CD4-positive, CD25-positive, alpha-beta regulatory T cell (primary cell): ENCODE results near the gene ITGB6. TPM values are rescaled to one million over a fixed set of nuclear protein-coding genes. Genes with fewer than 3 reads are reported as not detected.
"Not testable (repeated sequence)": the region's sequence is repeated elsewhere in the genome, so short reads cannot be mapped to it uniquely, and the experiment has no call there.

Experiments used
- ATAC-seq, 2 donors: fragments of 150-1000 bp; cut with Tn5 transposase; one replicate each; pipeline ENCODE4 v1.10.0; 2021; ENCODE audit warnings: low read depth in 2 of 2, moderate number of reproducible peaks in 2 of 2, moderate library complexity in 1 of 2
- DNase-seq, 3 donors: peaks; one replicate each; pipeline versions ENCODE4 v3.0.0 to v3.0.0-alpha.2; 2012 to 2022; ENCODE audit warnings: mixed read lengths in 1 of 3
- H3K27ac ChIP-seq: one replicate; pipeline ENCODE4 v1.7.0; 2013; ENCODE audit warnings: mild to moderate bottlenecking, low read length; ENCODE audit not compliant: insufficient read depth, poor library complexity, severe bottlenecking
- H3K27me3 ChIP-seq: one replicate; pipeline ENCODE4 v1.7.0; 2013; ENCODE audit warnings: low read length; ENCODE audit not compliant: control insufficient read depth, insufficient read depth
- H3K36me3 ChIP-seq: one replicate; pipeline ENCODE4 v1.7.0; 2013; ENCODE audit warnings: mild to moderate bottlenecking, low read length, moderate library complexity; ENCODE audit not compliant: control insufficient read depth, insufficient read depth
- H3K4me1 ChIP-seq: 2 replicates; pipeline ENCODE4 v1.7.0; 2013; ENCODE audit warnings: mild to moderate bottlenecking, low read length; ENCODE audit not compliant: insufficient read depth, control insufficient read depth, poor library complexity, severe bottlenecking
- H3K4me3 ChIP-seq: one replicate; pipeline ENCODE4 v1.7.0; 2013; ENCODE audit warnings: low read depth, mild to moderate bottlenecking, low read length, moderate library complexity
- H3K9me3 ChIP-seq, 2 experiments: 1 replicate in 1 of 2; 2 replicates in 1 of 2; pipeline ENCODE4 v1.7.0; 2013; ENCODE audit warnings: low read length in 2 of 2, mild to moderate bottlenecking in 1 of 2, moderate library complexity in 1 of 2; ENCODE audit not compliant: control insufficient read depth in 2 of 2
- H3K27ac Mint-ChIP-seq, 3 donors: one replicate each; pipeline ENCODE4 v1.8.0; 2020 to 2022; ENCODE audit warnings: mild to moderate bottlenecking in 3 of 3, mixed read lengths in 3 of 3, moderate library complexity in 2 of 3
- H3K27me3 Mint-ChIP-seq: one replicate; pipeline ENCODE4 v1.8.0; 2022; ENCODE audit warnings: mild to moderate bottlenecking, mixed read lengths
- H3K36me3 Mint-ChIP-seq: one replicate; pipeline ENCODE4 v1.8.0; 2020; ENCODE audit warnings: mixed read lengths
- H3K4me1 Mint-ChIP-seq, 4 donors: one replicate each; pipeline ENCODE4 v1.8.0; 2020 to 2022; ENCODE audit warnings: mixed read lengths in 4 of 4, mild to moderate bottlenecking in 1 of 4
- H3K4me3 Mint-ChIP-seq, 4 donors: one replicate each; pipeline ENCODE4 v1.8.0; 2020 to 2022; ENCODE audit warnings: mild to moderate bottlenecking in 4 of 4, mixed read lengths in 4 of 4, moderate library complexity in 3 of 4
- H3K9me3 Mint-ChIP-seq, 7 donors: one replicate each; pipeline ENCODE4 v1.8.0; 2020 to 2022; ENCODE audit warnings: mixed read lengths in 7 of 7, mild to moderate bottlenecking in 3 of 7, moderate library complexity in 2 of 7
- polyA plus RNA-seq, 4 donors: library from polyadenylated mRNA; unstranded; fragments of 300-500 nt; fragmentation: Illumina TruSeq; gene quantifications; one replicate each; pipeline ENCODE4 v1.2.3, GENCODE V29; 2021
- total RNA-seq: library from RNA; stranded (reverse); gene quantifications from one replicate; pipeline ENCODE4 v1.2.3, GENCODE V29; 2022

The ITGB6 gene
- total and polyA plus RNA-seq, 5 donors from 2014 or later: not detected

DNA sequence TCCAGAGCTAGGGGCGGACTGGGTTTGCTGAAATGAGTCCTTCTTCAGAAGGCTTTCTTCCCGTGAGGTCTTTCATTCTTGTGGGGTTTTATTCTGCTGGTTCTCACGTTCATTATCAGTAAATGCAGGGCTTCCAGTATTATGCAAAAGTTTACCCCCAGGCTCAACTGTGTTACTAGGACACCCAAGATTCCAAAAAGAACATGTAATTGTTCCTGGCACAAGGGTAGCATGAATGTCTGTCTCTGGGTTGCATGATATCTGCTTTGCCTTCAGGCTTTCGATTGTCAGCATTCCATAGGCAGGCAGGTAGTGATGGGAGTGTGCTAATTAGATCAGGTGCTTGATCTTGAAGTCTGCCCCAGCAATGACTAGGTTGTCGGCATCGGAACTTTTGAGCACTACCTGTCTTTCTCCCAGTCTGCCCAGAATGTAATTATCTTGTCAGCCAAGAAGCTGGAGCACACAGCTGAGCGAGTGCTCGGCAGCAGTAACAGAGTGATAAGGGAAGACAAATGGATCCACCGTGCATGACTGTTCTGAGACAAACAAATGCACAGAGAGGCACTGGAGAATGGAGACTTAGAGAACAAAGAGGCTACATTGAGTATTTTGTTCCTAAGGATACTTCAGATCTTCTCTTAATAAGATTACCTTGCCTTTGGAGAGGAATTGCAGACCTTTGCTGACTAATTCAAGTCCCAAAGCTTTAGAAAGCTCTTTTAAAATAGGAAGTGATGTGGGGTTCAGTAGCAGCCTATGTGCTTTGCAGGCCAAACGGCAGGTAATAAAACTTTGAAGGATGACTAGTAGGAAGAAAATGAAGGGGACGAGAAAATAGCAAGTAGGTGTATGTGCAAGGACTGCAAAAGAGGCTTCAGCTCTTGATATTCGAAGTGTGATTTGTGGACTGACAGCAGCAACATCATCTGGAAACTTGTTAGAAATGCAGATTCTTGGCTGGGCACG lies 41.9 kb downstream of the ITGB6 start:
- Mint-ChIP-seq H3K4me3 (no peak overlapping the region), H3K27ac (no peak overlapping the region)
- ATAC-seq: no peak

DNA sequence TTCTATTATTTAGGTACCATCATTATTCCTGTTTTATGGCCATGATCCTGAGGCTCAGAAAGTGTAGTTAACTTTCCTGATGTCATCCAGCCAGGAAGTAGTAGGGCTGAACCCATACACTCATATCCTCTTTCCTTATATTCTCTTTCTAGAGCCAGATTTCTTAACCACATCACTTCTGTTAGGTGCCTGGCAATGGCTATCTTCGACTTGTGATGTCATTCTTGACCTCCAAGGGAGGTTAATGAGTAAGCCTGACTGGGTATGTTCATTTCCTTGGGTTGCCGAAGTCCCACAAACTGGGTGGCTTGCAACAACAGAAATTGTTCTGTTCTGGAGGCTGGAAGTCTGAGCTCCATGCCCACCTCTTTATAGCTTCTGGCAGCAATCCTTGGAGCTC lies 43.4 kb downstream of the ITGB6 start:
- H3K27me3 ChIP-seq: peaks cover 6% of the 10 kb centered on the region
- no peak overlapping the region for H3K4me3 ChIP-seq
- H3K36me3 ChIP-seq: no peaks in the 10 kb centered on the region
- H3K9me3 Mint-ChIP-seq: peaks cover 0 to 5% (median 0%) of the 10 kb centered on the region in 7 donors
- no peak for ATAC-seq
- no peaks in the 10 kb centered on the region for H3K4me1 ChIP-seq
- DNase-seq: no peak
- no peak overlapping the region for H3K27ac Mint-ChIP-seq
- no peak overlapping the region for H3K27ac ChIP-seq
- no peak overlapping the region for H3K4me3 Mint-ChIP-seq
- H3K27me3 Mint-ChIP-seq: peaks cover 18% of the 10 kb centered on the region
- H3K4me1 Mint-ChIP-seq: no peaks in the 10 kb centered on the region
- H3K36me3 Mint-ChIP-seq: no peaks in the 10 kb centered on the region
- H3K9me3 ChIP-seq: no peaks in the 10 kb centered on the region

More for the DNA sequence above, 41.9 kb downstream of the ITGB6 start:
- no peaks in the 10 kb centered on the region for H3K9me3 ChIP-seq
- Mint-ChIP-seq H3K9me3 (peaks cover 0 to 5% (median 0%) of the 10 kb centered on the region in 7 donors), H3K36me3 (no peaks in the 10 kb centered on the region), H3K27me3 (peaks cover 23% of the 10 kb centered on the region), H3K4me1 (no peaks in the 10 kb centered on the region)
- H3K36me3 ChIP-seq: no peaks in the 10 kb centered on the region
- H3K4me3 ChIP-seq: no peak overlapping the region
- peaks cover 4% of the 10 kb centered on the region for H3K27me3 ChIP-seq
- H3K27ac ChIP-seq: no peak overlapping the region
- H3K4me1 ChIP-seq: no peaks in the 10 kb centered on the region
- DNase-seq: no peak

DNA sequence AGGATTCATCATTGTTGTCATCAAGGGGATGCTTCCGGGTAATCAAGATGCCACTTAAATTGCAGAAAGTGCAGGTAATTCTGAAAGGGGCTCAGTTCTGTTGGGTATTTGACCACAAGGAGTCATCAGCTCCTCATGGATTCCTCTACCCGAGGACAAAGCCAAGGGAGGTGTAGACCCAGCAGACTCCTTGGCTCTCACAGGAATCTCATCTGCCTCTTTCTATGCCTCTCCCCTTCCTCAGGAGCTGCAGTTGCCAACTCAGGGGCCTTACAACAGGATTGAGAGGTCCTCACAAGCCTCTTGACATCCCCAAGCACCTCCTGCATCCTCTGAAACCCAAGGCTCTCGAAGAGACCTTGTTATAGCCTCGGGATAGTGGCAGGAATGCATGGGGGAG lies 44.0 kb downstream of the ITGB6 start:
- Histone ChIP-seq H3K9me3 (no peaks in the 10 kb centered on the region), H3K27ac (no peak overlapping the region), H3K27me3 (peaks cover 6% of the 10 kb centered on the region), H3K4me1 (no peaks in the 10 kb centered on the region), H3K4me3 (no peak overlapping the region), H3K36me3 (no peaks in the 10 kb centered on the region)
- DNase-seq: no peak
- Mint-ChIP-seq H3K4me1 (no peaks in the 10 kb centered on the region), H3K27me3 (peaks cover 18% of the 10 kb centered on the region), H3K9me3 (peaks cover 0 to 5% (median 2%) of the 10 kb centered on the region in 7 donors), H3K36me3 (no peaks in the 10 kb centered on the region), H3K4me3 (no peak overlapping the region), H3K27ac (no peak overlapping the region)
- no peak for ATAC-seq

DNA sequence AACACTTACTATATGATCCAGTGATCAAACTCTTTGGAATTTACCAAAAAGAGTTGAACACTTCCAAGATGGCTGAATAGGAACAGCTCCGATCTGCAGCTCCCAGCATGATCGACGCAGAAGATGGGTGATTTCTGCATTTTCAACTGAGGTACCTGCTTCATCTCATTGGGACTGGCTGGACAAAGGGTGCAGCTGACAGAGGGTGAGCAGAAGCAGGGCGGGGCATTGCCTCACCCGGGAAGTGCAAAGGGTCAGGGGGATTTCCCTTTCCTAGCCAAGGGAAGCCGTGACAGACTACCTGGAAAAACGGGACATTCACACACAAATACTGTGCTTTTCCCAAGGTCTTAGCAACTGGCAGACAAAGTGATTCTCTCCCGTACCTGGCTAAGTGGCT lies 51.7 kb downstream of the ITGB6 start:
- H3K4me3 Mint-ChIP-seq, H3K27ac Mint-ChIP-seq, H3K4me3 ChIP-seq, DNase-seq, H3K9me3 ChIP-seq, H3K36me3 Mint-ChIP-seq, H3K4me1 ChIP-seq, H3K36me3 ChIP-seq, H3K4me1 Mint-ChIP-seq, H3K27me3 ChIP-seq, H3K9me3 Mint-ChIP-seq, ATAC-seq, H3K27ac ChIP-seq: not testable (repeated sequence)
- peaks cover 16% of the 10 kb centered on the region for H3K27me3 Mint-ChIP-seq

DNA sequence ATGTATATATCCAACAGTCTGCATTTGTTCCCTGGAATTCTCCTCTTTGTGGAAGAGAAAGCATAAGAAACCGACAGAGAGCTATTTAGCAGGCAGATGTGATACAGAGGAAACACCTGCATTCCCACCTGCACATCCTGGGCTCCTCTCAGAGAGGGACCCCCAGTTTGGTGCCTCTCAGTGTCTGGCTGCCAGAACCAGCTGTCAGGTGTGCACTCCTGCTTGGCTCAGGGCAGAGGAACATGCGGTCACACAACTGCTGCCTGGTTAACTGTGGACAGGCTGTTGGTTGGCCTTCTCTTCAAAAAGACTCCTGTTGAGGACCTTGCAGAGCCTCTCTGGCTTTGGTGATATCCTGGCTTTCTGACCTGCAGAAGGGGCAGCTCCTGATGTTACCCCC lies 54.6 kb downstream of the ITGB6 start:
- H3K27ac Mint-ChIP-seq: no peak overlapping the region
- Histone ChIP-seq H3K36me3 (no peaks in the 10 kb centered on the region), H3K27me3 (peaks cover 6% of the 10 kb centered on the region), H3K4me1 (no peaks in the 10 kb centered on the region), H3K27ac (no peak overlapping the region), H3K4me3 (no peak overlapping the region), H3K9me3 (no peaks in the 10 kb centered on the region)
- no peak overlapping the region for H3K4me3 Mint-ChIP-seq
- no peaks in the 10 kb centered on the region for H3K4me1 Mint-ChIP-seq
- peaks cover 0 to 3% (median 0%) of the 10 kb centered on the region in 7 donors for H3K9me3 Mint-ChIP-seq
- DNase-seq (no peak), ATAC-seq (no peak)
- H3K27me3 Mint-ChIP-seq: peaks cover 21% of the 10 kb centered on the region
- no peaks in the 10 kb centered on the region for H3K36me3 Mint-ChIP-seq

DNA sequence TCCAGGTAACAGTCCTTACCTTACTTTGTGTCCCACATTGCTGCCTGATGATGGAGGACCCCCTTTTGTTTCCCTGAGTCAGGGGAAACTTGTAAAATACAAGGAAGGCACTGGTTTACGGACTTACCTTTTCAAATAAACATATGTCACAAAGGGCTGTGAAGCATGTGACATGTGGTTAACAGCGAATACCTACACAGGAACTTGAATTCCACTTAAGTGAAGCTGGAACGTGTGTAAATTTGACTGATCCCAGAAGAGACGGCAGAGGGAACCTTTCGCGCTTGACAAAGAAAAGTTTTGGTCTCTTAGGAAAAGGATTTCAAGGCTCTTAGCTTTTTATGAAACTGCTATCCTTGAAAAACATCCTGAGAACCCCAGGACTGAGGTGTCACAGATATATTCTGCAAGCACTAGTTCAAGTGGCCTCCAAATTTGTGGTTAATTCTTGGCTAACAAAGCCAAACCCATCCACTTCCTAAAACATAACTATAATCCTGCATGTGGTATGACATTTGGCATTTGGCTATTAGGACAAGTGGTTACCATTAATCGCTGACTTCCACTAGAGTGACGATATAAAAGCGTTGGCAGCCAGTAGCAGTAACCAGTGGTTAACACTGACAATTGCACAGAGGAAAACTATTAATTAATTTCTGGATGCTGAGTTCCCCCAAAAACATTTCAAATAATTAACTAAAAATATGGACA lies 55.6 kb downstream of the ITGB6 start:
- no peaks in the 10 kb centered on the region for H3K4me1 Mint-ChIP-seq
- no peaks in the 10 kb centered on the region for H3K4me1 ChIP-seq
- H3K27me3 ChIP-seq: peaks cover 6% of the 10 kb centered on the region
- no peak overlapping the region for H3K4me3 ChIP-seq
- H3K9me3 ChIP-seq: no peaks in the 10 kb centered on the region
- H3K27ac ChIP-seq: no peak overlapping the region
- ATAC-seq (no peak), DNase-seq (no peak)
- peaks cover 23% of the 10 kb centered on the region for H3K27me3 Mint-ChIP-seq
- H3K27ac Mint-ChIP-seq: no peak overlapping the region
- H3K36me3 Mint-ChIP-seq: no peaks in the 10 kb centered on the region
- no peaks in the 10 kb centered on the region for H3K36me3 ChIP-seq
- no peak overlapping the region for H3K4me3 Mint-ChIP-seq
- peaks cover 0 to 3% (median 0%) of the 10 kb centered on the region in 7 donors for H3K9me3 Mint-ChIP-seq

DNA sequence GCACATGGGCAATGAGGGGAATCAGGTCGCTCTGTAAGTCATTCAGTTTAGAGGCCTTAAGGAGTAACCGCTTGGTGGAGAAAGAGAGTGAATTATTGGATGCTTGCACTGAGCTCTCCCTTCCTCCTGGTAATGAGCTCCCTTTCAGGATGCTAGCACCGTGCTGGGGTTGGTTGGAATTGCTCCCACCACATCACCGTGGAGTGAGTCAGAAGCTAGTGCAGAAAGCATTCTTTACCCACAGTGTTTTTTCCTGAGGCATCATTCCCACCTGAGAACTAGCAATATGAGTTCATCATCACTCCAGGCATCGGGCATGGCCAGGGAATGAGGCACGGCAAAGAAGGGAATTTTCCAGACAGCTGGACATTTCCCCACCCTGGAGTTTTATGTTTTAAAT lies 57.6 kb downstream of the ITGB6 start:
- H3K27ac ChIP-seq: no peak overlapping the region
- Mint-ChIP-seq H3K27me3 (peaks cover 24% of the 10 kb centered on the region), H3K4me1 (no peaks in the 10 kb centered on the region), H3K9me3 (no peaks in the 10 kb centered on the region), H3K36me3 (no peaks in the 10 kb centered on the region), H3K4me3 (no peak overlapping the region), H3K27ac (no peak overlapping the region)
- H3K4me1 ChIP-seq: no peaks in the 10 kb centered on the region
- no peaks in the 10 kb centered on the region for H3K36me3 ChIP-seq
- no peaks in the 10 kb centered on the region for H3K9me3 ChIP-seq
- peaks cover 2% of the 10 kb centered on the region for H3K27me3 ChIP-seq
- DNase-seq: no peak
- H3K4me3 ChIP-seq: no peak overlapping the region
- ATAC-seq: no peak
